KMS-11 (cell line): ENCODE results near the gene TBL1X.

Experiments used
- H2AFZ ChIP-seq: fragments of 200-600 bp; sonication (generic); 2 replicates; pipeline ENCODE4 v1.6.1; 2016; ENCODE audit warnings: antibody characterized with exemption, mixed run types, low read depth
- H3K27ac ChIP-seq: fragments of 200-600 bp; sonication (generic); 2 replicates; pipeline ENCODE4 v1.6.1; 2016; ENCODE audit warnings: mild to moderate bottlenecking, mixed run types
- H3K27me3 ChIP-seq: fragments of 200-600 bp; sonication (generic); 2 replicates; pipeline ENCODE4 v1.6.1; 2017; ENCODE audit warnings: mild to moderate bottlenecking, low read depth, mixed run types, moderate library complexity; ENCODE audit not compliant: insufficient read depth
- H3K36me3 ChIP-seq: fragments of 200-600 bp; sonication (generic); 2 replicates; pipeline ENCODE4 v1.6.1; 2017; ENCODE audit warnings: mild to moderate bottlenecking, mixed run types; ENCODE audit not compliant: insufficient read depth
- H3K4me1 ChIP-seq: fragments of 200-600 bp; sonication (generic); 2 replicates; pipeline ENCODE4 v1.6.1; 2016; ENCODE audit warnings: mild to moderate bottlenecking, low read depth, mixed run types; ENCODE audit not compliant: poor library complexity, severe bottlenecking
- H3K4me2 ChIP-seq: fragments of 200-600 bp; sonication (generic); 2 replicates; pipeline ENCODE4 v1.7.0; 2016; ENCODE audit warnings: mild to moderate bottlenecking, mixed run types
- H3K4me3 ChIP-seq: fragments of 200-600 bp; sonication (generic); IDR thresholded peaks from 2 replicates; pipeline ENCODE4 v1.6.1; 2017; ENCODE audit warnings: low read depth, low read length, mixed read lengths; ENCODE audit not compliant: insufficient read depth
- H3K79me2 ChIP-seq: fragments of 200-600 bp; sonication (generic); 2 replicates; pipeline ENCODE4 v1.6.1; 2016; ENCODE audit warnings: low read depth, mixed run types; ENCODE audit not compliant: insufficient read depth
- H3K9ac ChIP-seq: fragments of 200-600 bp; sonication (generic); 2 replicates; pipeline ENCODE4 v1.6.1; 2016; ENCODE audit warnings: mild to moderate bottlenecking, mixed run types
- H4K20me1 ChIP-seq: fragments of 200-600 bp; sonication (generic); 2 replicates; pipeline ENCODE4 v1.6.1; 2016; ENCODE audit warnings: mild to moderate bottlenecking, mixed run types; ENCODE audit not compliant: insufficient read depth
- TF ChIP-seq, protein P1 (sequence below): fragments of 200-600 bp; sonication (generic); conservative IDR thresholded peaks from 2 replicates; pipeline ENCODE4 v1.6.1; 2017; ENCODE audit warnings: low read depth, mild to moderate bottlenecking, antibody characterized with exemption, low read length, moderate library complexity, mixed read lengths

The TBL1X gene

DNA sequence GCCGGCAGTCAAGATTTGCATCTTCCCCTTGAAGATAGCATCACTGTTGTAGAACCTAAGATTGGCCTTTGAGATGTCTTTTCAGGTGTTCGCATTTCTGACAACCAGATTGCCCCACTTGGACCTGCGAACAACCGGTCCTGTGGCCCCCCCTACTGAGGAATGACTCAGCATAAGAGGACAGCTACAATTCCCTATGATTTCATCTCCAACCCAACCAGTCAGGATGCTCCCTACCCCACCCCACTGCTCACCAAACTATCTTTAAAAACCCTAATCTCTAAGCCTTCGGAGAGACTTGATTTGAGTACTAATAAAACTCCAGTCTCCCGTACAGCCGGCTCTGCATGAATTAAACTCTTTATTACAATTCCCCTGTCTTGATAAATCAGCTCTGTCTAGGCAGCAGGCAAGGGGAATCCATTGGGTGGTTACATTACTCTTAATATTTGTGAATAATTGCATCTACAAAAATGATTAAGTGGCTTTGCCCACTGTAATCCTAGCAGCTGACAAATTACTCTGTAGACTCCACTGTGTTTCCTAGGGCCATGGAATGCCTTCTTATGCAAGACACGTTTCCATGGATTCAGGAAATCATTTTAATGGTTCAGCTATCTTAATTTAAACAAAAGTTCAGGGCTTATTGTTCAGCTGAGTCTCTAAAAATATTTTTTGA lies 205.4 kb downstream of the TBL1X start:
- Histone ChIP-seq H3K36me3 (no peaks in the 10 kb centered on the region), H3K79me2 (no peaks in the 10 kb centered on the region), H3K27me3 (no peaks in the 10 kb centered on the region), H4K20me1 (no peaks in the 10 kb centered on the region), H3K27ac (no peak overlapping the region), H3K4me3 (no peak overlapping the region), H3K9ac (no peak overlapping the region), H3K4me2 (no peak overlapping the region), H2AFZ (no peak overlapping the region), H3K4me1 (no peaks in the 10 kb centered on the region)
- TF ChIP-seq, protein P1, sequence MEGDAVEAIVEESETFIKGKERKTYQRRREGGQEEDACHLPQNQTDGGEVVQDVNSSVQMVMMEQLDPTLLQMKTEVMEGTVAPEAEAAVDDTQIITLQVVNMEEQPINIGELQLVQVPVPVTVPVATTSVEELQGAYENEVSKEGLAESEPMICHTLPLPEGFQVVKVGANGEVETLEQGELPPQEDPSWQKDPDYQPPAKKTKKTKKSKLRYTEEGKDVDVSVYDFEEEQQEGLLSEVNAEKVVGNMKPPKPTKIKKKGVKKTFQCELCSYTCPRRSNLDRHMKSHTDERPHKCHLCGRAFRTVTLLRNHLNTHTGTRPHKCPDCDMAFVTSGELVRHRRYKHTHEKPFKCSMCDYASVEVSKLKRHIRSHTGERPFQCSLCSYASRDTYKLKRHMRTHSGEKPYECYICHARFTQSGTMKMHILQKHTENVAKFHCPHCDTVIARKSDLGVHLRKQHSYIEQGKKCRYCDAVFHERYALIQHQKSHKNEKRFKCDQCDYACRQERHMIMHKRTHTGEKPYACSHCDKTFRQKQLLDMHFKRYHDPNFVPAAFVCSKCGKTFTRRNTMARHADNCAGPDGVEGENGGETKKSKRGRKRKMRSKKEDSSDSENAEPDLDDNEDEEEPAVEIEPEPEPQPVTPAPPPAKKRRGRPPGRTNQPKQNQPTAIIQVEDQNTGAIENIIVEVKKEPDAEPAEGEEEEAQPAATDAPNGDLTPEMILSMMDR: no peak

DNA sequence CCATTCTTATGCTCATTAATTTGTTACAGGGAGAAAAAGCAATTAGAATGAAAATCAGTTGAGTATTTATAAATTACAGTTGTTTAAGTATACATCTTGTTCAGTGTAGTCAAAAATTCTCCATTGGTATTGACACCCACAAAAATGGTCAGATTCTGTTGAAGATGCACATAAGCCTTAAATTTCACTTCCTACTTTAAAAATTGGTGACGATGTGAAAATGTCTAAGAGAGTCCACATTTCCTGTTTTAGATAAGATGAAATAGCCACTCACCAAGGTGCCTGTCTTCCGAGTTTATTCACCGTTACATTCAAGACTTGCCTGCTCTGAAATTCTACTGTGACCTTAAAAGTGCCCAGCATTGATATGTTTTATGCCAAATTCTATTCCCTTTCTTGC lies 207.1 kb downstream of the TBL1X start:
- no peak overlapping the region for H2AFZ ChIP-seq
- no peak overlapping the region for H3K9ac ChIP-seq
- H3K4me1 ChIP-seq: peaks cover 7% of the 10 kb centered on the region
- H3K27me3 ChIP-seq: no peaks in the 10 kb centered on the region
- H3K27ac ChIP-seq: no peak overlapping the region
- TF ChIP-seq, protein P1: no peak
- no peaks in the 10 kb centered on the region for H3K36me3 ChIP-seq
- H4K20me1 ChIP-seq: no peaks in the 10 kb centered on the region
- no peak overlapping the region for H3K4me3 ChIP-seq
- no peaks in the 10 kb centered on the region for H3K79me2 ChIP-seq
- no peak overlapping the region for H3K4me2 ChIP-seq

DNA sequence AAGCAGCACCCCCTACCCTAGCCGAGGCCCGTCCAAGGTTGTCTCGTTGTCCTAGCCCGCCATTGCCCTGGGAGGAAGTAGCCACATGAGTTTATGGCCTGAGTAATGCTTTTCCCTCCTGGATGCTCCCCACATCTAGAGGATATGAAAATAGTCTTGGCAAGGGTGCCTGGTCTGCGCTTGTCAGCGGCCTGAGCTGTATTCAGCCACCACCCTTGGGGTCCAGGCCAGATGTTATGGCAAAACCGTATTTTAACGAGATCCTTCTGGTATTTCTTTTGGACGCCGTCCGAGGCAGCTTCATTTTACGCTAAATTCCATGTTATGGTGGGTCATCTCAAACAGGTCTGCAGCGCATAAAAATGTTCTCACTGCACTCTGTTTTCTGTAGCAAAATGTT lies 211.4 kb downstream of the TBL1X start:
- Histone ChIP-seq H3K4me3 (no peak overlapping the region), H2AFZ (no peak overlapping the region), H3K9ac (no peak overlapping the region), H3K4me2 (no peak overlapping the region), H4K20me1 (no peaks in the 10 kb centered on the region), H3K36me3 (no peaks in the 10 kb centered on the region), H3K27ac (peak overlapping the region; percentile 84), H3K27me3 (no peaks in the 10 kb centered on the region), H3K4me1 (peaks cover 26% of the 10 kb centered on the region), H3K79me2 (no peaks in the 10 kb centered on the region)
- TF ChIP-seq, protein P1: no peak

DNA sequence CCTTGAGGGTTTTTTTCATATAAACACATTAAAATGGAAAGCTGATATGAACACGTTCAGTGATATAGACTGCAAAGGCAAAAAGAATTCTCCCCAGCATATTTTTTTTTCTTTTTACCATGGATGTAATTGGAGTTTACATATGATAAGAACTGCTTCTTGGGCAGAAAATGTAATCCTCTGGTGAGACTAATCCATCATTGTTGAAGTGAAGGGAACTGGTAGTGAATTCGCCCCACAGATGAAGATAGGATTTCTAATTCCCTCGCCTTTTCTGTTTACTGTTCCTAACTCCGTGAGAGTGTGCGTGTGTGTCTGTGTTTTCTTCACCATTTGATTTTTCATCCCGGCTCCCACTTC lies 211.9 kb downstream of the TBL1X start:
- Histone ChIP-seq H3K4me1 (peaks cover 26% of the 10 kb centered on the region), H3K9ac (no peak overlapping the region; the same call in 1 of the 2 replicates), H3K79me2 (no peaks in the 10 kb centered on the region), H3K4me3 (no peak overlapping the region), H3K36me3 (no peaks in the 10 kb centered on the region), H2AFZ (no peak overlapping the region), H3K4me2 (peak overlapping the region; percentile 17; the same call in 1 of the 2 replicates), H3K27ac (peak overlapping the region; percentile 84), H3K27me3 (no peaks in the 10 kb centered on the region), H4K20me1 (no peaks in the 10 kb centered on the region)
- TF ChIP-seq, protein P1: no peak
